LNCAP (cell line): Measurements from ENCODE around the gene GAPDHS.

Experiments
- CTCF ChIP-seq: fragments of 450-650 bp; IDR thresholded peaks from 2 replicates; pipeline ENCODE4 v1.5.1; 2017; ENCODE audit warnings: mild to moderate bottlenecking

Gene GAPDHS

GRCh38 chr19:35559781-35560180, 26.5 kb downstream of the GAPDHS start:
- TF ChIP-seq CTCF: no peak

GRCh38 chr19:35560271-35560670, 27.0 kb downstream of the GAPDHS start:
- TF ChIP-seq CTCF: no peak

GRCh38 chr19:35560677-35561076, 27.4 kb downstream of the GAPDHS start:
- TF ChIP-seq CTCF: no peak

- TF ChIP-seq CTCF: no peak
These were observed 28.2 kb downstream of the GAPDHS start for GRCh38 chr19:35561436-35561835.

GRCh38 chr19:35562336-35562735, 29.1 kb downstream of the GAPDHS start:
- TF ChIP-seq CTCF: no peak

GRCh38 chr19:35562776-35563175, 29.5 kb downstream of the GAPDHS start:
- TF ChIP-seq CTCF: no peak

GRCh38 chr19:35563207-35563829, 30.1 kb downstream of the GAPDHS start, which contains the start of gene ATP4A:
ATP4A (minus strand) TSS chr19:35563658; CDS start chr19:35563629, 29 bp downstream.
- TF ChIP-seq CTCF: no peak
